ENCODE measurements around the gene HUS1B. TPM values are rescaled to one million over a fixed set of nuclear protein-coding genes. Genes with fewer than 3 reads are reported as not detected.
"Not testable (repeated sequence)": the region's sequence is repeated elsewhere in the genome, so short reads cannot be mapped to it uniquely, and the experiment has no call there.

The HUS1B gene
- 2.1 and 3.3 TPM in 2 replicates for total RNA-seq

GRCh38 chr6:656460-657252 lies at the start of gene HUS1B:
Gene HUS1B, minus strand, starts transcription at chr6:657100. Its CDS starts 156 bp downstream, at chr6:656944.
- peaks cover 17% of the 10 kb centered on the region for H3K36me3 Mint-ChIP-seq (ENCODE audit: low read depth)
- no peaks in the 10 kb centered on the region for H3K9me3 Mint-ChIP-seq
- no peak within 1 kb of the TSS for H3K4me3 Mint-ChIP-seq
- no peaks in the 10 kb centered on the region for H3K27me3 Mint-ChIP-seq
- DNase-seq = no peak
- peaks cover 38% of the 10 kb centered on the region for H3K4me1 Mint-ChIP-seq
- no peak within 1 kb of the TSS for H3K27ac Mint-ChIP-seq
- intact Hi-C loops (cut with micrococcal nuclease) = no loop called here

- Mint-ChIP-seq H3K9me3 (no peaks in the 10 kb centered on the region), H3K36me3 (ENCODE audit: low read depth) (no peaks in the 10 kb centered on the region), H3K4me3 (no peak overlapping the region), H3K4me1 (peaks cover 30% of the 10 kb centered on the region), H3K27ac (no peak overlapping the region), H3K27me3 (peaks cover 21% of the 10 kb centered on the region)
- intact Hi-C loops (cut with micrococcal nuclease) = no loop called here
- DNase-seq = no peak
Observed at GRCh38 chr6:706146-706545, 49.2 kb upstream of the HUS1B start.

- Mint-ChIP-seq H3K27me3 (peaks cover 27% of the 10 kb centered on the region), H3K9me3 (no peaks in the 10 kb centered on the region), H3K4me3 (no peak overlapping the region), H3K36me3 (ENCODE audit: low read depth) (no peaks in the 10 kb centered on the region), H3K4me1 (peaks cover 22% of the 10 kb centered on the region), H3K27ac (no peak overlapping the region)
- no peak for DNase-seq
- intact Hi-C loops (cut with micrococcal nuclease) = no loop called here
Observed at GRCh38 chr6:705047-705446, 48.1 kb upstream of the HUS1B start.

- intact Hi-C loops (cut with micrococcal nuclease) = no loop called here
- no peak for DNase-seq
- Mint-ChIP-seq H3K9me3 (no peaks in the 10 kb centered on the region), H3K36me3 (ENCODE audit: low read depth) (no peaks in the 10 kb centered on the region), H3K27me3 (peaks cover 27% of the 10 kb centered on the region), H3K4me1 (peaks cover 15% of the 10 kb centered on the region), H3K27ac (no peak overlapping the region), H3K4me3 (no peak overlapping the region)
Observed at GRCh38 chr6:704046-704445, 47.1 kb upstream of the HUS1B start.

- Mint-ChIP-seq H3K27me3 (peaks cover 27% of the 10 kb centered on the region), H3K9me3 (no peaks in the 10 kb centered on the region), H3K36me3 (ENCODE audit: low read depth) (no peaks in the 10 kb centered on the region), H3K4me3 (no peak overlapping the region), H3K4me1 (peaks cover 15% of the 10 kb centered on the region), H3K27ac (no peak overlapping the region)
- no peak for DNase-seq
- intact Hi-C loops (cut with micrococcal nuclease) = no loop called here
Observed at GRCh38 chr6:703552-703951, 46.7 kb upstream of the HUS1B start.

GRCh38 chr6:701700-702479 lies 45.0 kb upstream of the HUS1B start:
- H3K4me1 Mint-ChIP-seq = peaks cover 5% of the 10 kb centered on the region
- intact Hi-C loops (cut with micrococcal nuclease) = no loop called here
- no peak overlapping the region for H3K4me3 Mint-ChIP-seq
- no peak for DNase-seq
- no peaks in the 10 kb centered on the region for H3K9me3 Mint-ChIP-seq
- no peaks in the 10 kb centered on the region for H3K36me3 Mint-ChIP-seq (ENCODE audit: low read depth)
- H3K27ac Mint-ChIP-seq = no peak overlapping the region
- H3K27me3 Mint-ChIP-seq = peaks cover 27% of the 10 kb centered on the region

GRCh38 chr6:701215-701614 lies 44.3 kb upstream of the HUS1B start:
- DNase-seq = no peak

GRCh38 chr6:700490-700889 lies 43.6 kb upstream of the HUS1B start:
- no peaks in the 10 kb centered on the region for H3K9me3 Mint-ChIP-seq
- intact Hi-C loops (cut with micrococcal nuclease) = no loop called here
- DNase-seq = no peak
- H3K4me3 Mint-ChIP-seq = no peak overlapping the region
- peaks cover 27% of the 10 kb centered on the region for H3K27me3 Mint-ChIP-seq
- no peaks in the 10 kb centered on the region for H3K36me3 Mint-ChIP-seq (ENCODE audit: low read depth)
- no peak overlapping the region for H3K27ac Mint-ChIP-seq
- peaks cover 3% of the 10 kb centered on the region for H3K4me1 Mint-ChIP-seq

More at GRCh38 chr6:701215-701614, 44.3 kb upstream of the HUS1B start:
- Mint-ChIP-seq H3K27ac (no peak overlapping the region), H3K4me1 (peaks cover 3% of the 10 kb centered on the region), H3K36me3 (ENCODE audit: low read depth) (no peaks in the 10 kb centered on the region), H3K27me3 (peaks cover 27% of the 10 kb centered on the region), H3K4me3 (no peak overlapping the region), H3K9me3 (no peaks in the 10 kb centered on the region)
- intact Hi-C loops (cut with micrococcal nuclease) = no loop called here

GRCh38 chr6:699319-699718 lies 42.4 kb upstream of the HUS1B start:
- Mint-ChIP-seq H3K36me3 (ENCODE audit: low read depth) (no peaks in the 10 kb centered on the region), H3K9me3 (no peaks in the 10 kb centered on the region), H3K27ac (no peak overlapping the region), H3K27me3 (peaks cover 22% of the 10 kb centered on the region), H3K4me1 (no peaks in the 10 kb centered on the region), H3K4me3 (no peak overlapping the region)
- no peak for DNase-seq
- intact Hi-C loops (cut with micrococcal nuclease) = no loop called here

- peaks cover 22% of the 10 kb centered on the region for H3K4me1 Mint-ChIP-seq
- intact Hi-C loops (cut with micrococcal nuclease) = loop anchor here (5.0 kb wide), 1 partner anchor 292 kb away; no protein-coding TSS in a partner anchor
- not testable (repeated sequence) for H3K27ac Mint-ChIP-seq, H3K4me3 Mint-ChIP-seq, H3K27me3 Mint-ChIP-seq, H3K9me3 Mint-ChIP-seq
- DNase-seq = peak; percentile 55
- peaks cover 11% of the 10 kb centered on the region for H3K36me3 Mint-ChIP-seq (ENCODE audit: low read depth)
Observed at GRCh38 chr6:694431-695126, 37.7 kb upstream of the HUS1B start.

- Mint-ChIP-seq H3K27me3 (no peaks in the 10 kb centered on the region), H3K27ac (peak overlapping the region; percentile 80), H3K4me1 (peaks cover 26% of the 10 kb centered on the region), H3K9me3 (no peaks in the 10 kb centered on the region), H3K36me3 (ENCODE audit: low read depth) (peaks cover 16% of the 10 kb centered on the region), H3K4me3 (peak overlapping the region; percentile 98)
- DNase-seq = no peak
- intact Hi-C loops (cut with micrococcal nuclease) = loop anchor here (1.0 to 5.0 kb wide), 3 partner anchors 8 to 291 kb away; no protein-coding TSS in a partner anchor
Observed at GRCh38 chr6:693723-694009, 36.8 kb upstream of the HUS1B start.

- H3K36me3 Mint-ChIP-seq (ENCODE audit: low read depth) = peaks cover 16% of the 10 kb centered on the region
- H3K9me3 Mint-ChIP-seq = no peaks in the 10 kb centered on the region
- H3K4me1 Mint-ChIP-seq = peaks cover 26% of the 10 kb centered on the region
- DNase-seq = peak; percentile 97
- intact Hi-C loops (cut with micrococcal nuclease) = loop anchor here (1.0 to 5.0 kb wide), 3 partner anchors 8 to 291 kb away; no protein-coding TSS in a partner anchor
- H3K27me3 Mint-ChIP-seq = no peaks in the 10 kb centered on the region
- peak within 1 kb of the TSS; percentile 95 for H3K27ac Mint-ChIP-seq
- peak within 1 kb of the TSS; percentile 98 for H3K4me3 Mint-ChIP-seq
Observed at GRCh38 chr6:692858-693722, 36.2 kb upstream of the HUS1B start, which contains the start of gene EXOC2. Gene EXOC2, minus strand, starts transcription at chr6:693139. Its CDS starts 55,321 bp downstream, at chr6:637818.

GRCh38 chr6:692356-692851 lies 35.5 kb upstream of the HUS1B start:
- Mint-ChIP-seq H3K27me3 (no peaks in the 10 kb centered on the region), H3K9me3 (no peaks in the 10 kb centered on the region), H3K27ac (peak overlapping the region; percentile 95), H3K4me3 (peak overlapping the region; percentile 98), H3K36me3 (ENCODE audit: low read depth) (peaks cover 16% of the 10 kb centered on the region), H3K4me1 (peaks cover 26% of the 10 kb centered on the region)
- DNase-seq = peak; percentile 95
- intact Hi-C loops (cut with micrococcal nuclease) = loop anchor here (5.0 kb wide), 1 partner anchor 290 kb away; no protein-coding TSS in a partner anchor

All from activated CD4-positive, alpha-beta T cell treated with anti-CD3 and anti-CD28 coated beads, Interleukin-2, amount 10 ng/mL, durations not matched to agents 24 days and 14 days (primary cell).